NCI-H460 (cell line): ENCODE measurements around the gene FRMPD3. TPM values are rescaled to one million over a fixed set of nuclear protein-coding genes. Genes with fewer than 3 reads are reported as not detected.
"Not testable (repeated sequence)": the region's sequence is repeated elsewhere in the genome, so short reads cannot be mapped to it uniquely, and the experiment has no call there.

ENCODE experiments used
- DNase-seq: peaks from one replicate; pipeline ENCODE4 v3.0.0-alpha.2; 2016; ENCODE audit warnings: low read depth; ENCODE audit errors: extremely low read depth
- polyA plus RNA-seq: library from polyadenylated mRNA; depleted of rRNA; stranded (reverse); fragments of >200 nt; gene quantifications from 2 replicates; pipeline ENCODE4 v1.2.3, GENCODE V29; 2014; cell fraction: nucleus; rRNA removed
- total RNA-seq: library from RNA; depleted of rRNA; stranded (reverse); fragments of >200 nt; shearing (Covaris generic); gene quantifications from 2 replicates; pipeline ENCODE4 v1.2.3, GENCODE V29; 2014; rRNA removed

The FRMPD3 gene
- not detected in 2 replicates for total RNA-seq
- 0.10 and 0.30 TPM in 2 replicates for polyA plus RNA-seq

- no peak for DNase-seq
These were observed at the start of gene FRMPD3 for GRCh38 chrX:107448998-107449835. Gene FRMPD3 (plus strand): TSS chrX:107449652. CDS start chrX:107526589, 76,937 bp downstream.

DNA sequence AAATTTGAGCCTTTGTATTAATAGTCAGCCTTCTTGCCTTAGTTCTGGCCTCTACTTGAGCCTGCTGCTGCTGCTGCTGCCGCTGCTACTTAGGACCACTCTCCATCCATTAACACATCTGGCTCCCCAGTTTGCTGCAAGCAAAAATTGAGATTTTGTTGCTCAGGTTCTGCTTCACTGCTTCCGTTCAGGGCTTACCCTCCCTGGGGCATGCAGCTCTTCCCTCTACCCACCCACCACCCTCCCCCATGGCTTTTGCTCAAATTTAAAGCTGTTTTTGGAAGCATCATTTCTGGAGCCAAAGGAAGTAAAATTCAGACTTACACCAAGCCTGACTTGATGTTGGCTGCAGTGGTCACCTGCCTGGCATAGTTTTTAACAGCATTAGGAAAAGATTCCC, 28.9 kb upstream of the FRMPD3 start:
- no peak for DNase-seq

DNA sequence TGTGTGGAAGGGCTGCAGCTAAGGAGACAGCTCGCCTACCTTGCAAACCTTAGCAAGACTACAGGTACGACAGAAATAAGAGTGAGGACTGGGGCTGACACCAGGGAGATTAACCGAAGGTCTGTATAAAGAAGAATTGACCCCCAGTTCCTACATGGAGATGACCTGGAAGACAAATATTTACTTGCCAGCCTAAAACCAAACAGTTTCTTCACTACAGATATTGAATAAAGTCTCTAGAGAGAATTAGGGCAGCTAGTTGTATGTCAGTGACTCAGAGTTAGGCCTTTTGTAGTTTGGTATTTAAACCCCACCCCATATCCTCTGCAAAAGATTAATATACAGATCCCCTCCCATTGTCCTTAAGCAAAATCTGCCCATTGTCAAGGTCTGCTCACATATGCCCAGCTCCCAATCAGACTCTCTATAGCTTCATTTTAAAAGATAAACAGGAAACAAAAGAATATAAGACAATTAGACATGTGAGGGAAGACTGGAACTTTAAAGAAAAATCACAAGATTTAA, 28.1 kb upstream of the FRMPD3 start:
- no peak for DNase-seq

- peak; percentile 40 for DNase-seq
These were observed 20.4 kb upstream of the FRMPD3 start for GRCh38 chrX:107429090-107429489.

GRCh38 chrX:107440187-107440586, 9.3 kb upstream of the FRMPD3 start:
- no peak for DNase-seq

GRCh38 chrX:107440692-107441091, 8.8 kb upstream of the FRMPD3 start:
- no peak for DNase-seq

DNA sequence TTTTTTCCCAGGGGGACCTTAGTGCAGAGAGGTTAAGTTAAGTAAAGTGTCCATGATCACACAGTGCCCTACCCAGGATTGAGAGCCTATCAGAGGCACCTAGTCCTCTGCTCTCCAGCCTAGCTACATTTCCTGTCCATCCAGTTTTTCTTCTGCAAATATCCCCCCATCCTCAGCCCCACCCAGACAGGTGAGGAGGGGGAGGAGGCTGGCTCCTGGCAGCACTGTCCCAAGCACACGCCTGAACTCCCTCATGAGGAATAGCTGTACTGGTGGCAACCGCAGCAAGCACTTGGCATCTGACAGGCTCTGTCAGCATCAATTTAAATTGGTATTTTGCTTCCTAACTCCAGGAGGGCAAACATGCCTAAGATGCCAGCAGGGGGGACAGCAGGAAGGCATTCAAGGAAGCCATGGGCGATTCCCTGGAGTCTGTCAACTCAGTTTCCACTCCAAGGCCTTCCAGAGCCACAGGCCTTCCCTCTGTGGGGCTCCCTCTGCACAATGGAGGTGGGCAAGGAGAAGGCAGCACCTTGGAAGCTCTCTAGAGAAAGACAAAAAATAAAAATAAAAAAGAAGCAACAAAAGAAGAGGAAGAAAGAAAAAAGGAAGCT, 6.4 kb upstream of the FRMPD3 start:
- DNase-seq: no peak

DNA sequence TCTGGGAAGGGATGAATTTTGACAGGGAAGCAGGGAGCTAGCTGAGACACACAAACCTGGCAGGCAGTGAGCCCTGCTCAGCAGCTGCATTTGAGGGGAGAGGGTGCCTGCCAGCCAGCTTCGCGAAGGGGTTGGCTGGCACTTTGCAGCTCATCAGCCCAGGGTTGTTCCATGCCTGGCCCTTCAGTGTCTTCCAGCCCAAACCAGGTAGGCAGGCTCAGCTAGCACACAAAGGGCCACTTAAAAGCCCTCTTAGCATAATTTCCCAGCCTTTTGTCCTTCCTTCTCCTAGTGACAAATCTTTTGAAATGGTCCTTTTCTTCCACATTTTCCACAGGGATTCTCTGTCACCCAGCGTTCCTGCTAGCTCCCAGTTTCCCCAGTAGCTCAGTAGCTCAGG, 4.3 kb upstream of the FRMPD3 start:
- no peak for DNase-seq

- DNase-seq: no peak
These were observed 3.8 kb upstream of the FRMPD3 start for GRCh38 chrX:107445631-107446030.

DNA sequence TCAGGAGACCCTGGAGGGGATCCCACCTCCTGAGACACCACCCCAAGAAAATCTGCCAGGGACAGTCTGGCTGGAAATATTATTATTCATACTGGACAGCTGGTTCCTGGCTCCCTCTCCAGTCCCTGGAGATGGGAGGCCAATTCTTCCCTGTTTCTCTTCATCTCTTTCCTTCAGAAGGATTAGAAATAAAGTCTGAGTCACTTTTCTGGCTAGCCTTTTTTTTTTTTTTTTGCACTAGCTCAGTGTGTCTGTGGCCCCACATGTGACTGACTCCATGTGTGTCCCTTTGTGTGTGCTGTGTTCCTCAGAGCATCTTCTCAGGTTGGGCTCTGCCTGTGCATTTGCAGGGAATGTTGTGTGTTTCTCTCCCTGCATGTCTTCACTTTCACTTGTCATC, 1.8 kb upstream of the FRMPD3 start:
- no peak for DNase-seq

GRCh38 chrX:107448625-107448997, 841 bp upstream of the FRMPD3 start:
- DNase-seq: no peak

GRCh38 chrX:107450823-107451509, 1.5 kb downstream of the FRMPD3 start:
- DNase-seq: no peak

DNA sequence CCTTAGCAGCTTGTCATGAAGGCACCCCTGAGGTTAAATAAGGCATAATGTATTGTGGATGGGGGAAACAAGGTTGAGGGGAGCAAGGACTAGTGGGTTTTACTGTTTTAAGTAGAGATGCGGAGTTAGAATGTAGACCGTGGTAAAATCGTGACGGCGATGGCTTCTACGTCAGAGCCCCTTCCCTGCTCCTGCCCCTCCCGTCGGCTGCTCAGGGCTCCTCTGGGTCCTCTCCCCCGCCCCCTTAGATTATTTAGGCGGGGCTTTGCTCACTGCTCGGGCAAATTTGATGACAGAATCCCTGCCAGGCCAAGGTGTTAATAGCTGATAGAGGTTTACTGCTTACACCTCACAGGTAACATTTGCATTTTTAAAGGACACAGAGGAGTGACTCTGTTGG, 2.3 kb downstream of the FRMPD3 start:
- DNase-seq: no peak

GRCh38 chrX:107452581-107452980, 3.1 kb downstream of the FRMPD3 start:
- no peak for DNase-seq

DNA sequence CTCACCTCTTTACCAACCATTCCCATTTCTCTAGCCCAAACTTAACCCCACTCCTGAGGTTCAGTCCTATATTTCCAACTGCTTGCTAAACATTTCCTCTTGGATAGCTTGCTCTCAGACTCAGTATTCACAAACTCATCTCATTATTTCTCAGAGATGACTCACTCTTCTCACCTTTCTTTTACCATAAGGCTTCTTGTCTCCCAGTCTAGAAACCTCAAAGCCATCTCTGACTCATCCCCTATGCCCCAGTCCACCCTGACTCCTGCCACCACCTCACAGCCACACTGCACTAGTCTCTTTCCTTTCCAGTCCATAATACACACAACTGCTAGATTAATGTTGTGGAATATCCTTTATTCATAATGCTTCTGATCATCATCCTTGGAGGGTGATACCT, 4.8 kb downstream of the FRMPD3 start:
- DNase-seq: no peak

- DNase-seq: no peak
These were observed 7.8 kb downstream of the FRMPD3 start for GRCh38 chrX:107457289-107457688.

DNA sequence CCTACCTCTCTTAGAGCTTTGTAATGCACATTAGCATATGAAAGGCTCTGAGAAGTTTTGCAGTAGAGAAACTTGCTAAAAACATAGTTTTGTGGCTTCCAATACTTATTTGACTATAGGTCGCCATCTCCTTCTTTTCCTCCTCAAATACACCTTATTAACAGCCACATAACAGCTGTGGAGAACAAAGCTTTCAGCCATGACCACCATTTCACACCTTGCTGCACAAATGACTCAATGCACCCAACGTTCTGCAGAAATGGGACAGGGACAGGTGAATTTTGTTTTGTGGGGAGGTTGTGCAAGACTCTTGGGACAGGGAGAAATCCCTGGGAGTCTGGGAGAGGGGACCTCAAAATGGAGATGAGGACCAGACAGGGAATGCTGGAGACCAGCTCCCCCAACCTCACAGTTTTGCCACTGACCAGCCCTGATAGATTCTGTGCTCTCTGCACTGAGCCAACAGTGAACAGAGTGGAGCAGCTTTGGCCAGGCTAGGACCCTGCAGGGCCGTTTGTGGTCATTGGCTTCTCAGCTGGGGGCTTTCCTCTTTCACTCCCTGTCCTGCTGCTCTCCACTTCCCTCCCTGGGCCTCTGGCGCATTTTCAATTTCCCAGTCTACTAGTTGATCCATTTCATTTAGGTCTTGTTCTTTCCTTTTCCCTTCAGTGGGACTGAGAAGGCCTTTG, 16.6 kb downstream of the FRMPD3 start:
- DNase-seq: no peak

- no peak for DNase-seq
These were observed 17.8 kb downstream of the FRMPD3 start for GRCh38 chrX:107467271-107467670.

DNA sequence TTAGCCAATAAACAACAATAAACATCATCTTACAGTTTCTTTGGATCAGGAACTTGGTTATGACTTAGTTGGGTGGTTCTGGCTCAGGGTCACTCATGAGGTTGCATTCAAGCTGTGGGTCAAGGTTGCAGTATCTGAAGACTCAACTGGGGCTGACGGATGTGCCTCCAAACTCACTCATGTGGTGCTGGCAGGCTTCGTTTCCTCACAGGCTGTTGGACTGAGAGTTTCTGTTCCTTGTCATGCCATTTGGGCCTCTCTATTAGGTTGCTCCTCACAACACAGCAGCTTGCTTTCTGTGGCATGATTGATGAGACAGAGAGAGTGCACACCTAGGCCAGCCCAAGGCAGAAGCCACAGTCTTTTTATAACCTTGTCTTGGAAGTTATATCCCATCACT, 20.7 kb downstream of the FRMPD3 start:
- DNase-seq: no peak

DNA sequence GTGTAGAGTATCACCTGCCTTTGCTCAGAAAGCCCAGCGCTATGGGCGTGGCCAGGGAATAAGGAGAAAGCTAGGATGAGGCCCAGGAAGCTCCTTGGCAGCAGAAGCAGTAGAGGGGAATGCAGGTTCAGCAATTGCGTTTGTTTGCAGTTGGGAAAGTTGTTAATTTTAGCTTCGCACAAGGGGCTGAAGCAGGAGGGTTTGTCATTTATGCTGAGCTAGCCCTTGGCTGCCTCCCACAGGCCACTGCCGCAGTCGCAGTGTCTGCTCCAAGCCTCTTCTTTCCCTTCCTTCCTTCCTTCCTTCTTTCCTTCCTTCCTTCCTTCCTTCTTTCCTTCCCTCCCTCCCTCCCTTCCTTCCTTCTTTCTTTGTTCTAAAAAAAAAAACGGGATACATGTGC, 21.5 kb downstream of the FRMPD3 start:
- no peak for DNase-seq

GRCh38 chrX:107471420-107471819, 22.0 kb downstream of the FRMPD3 start:
- DNase-seq: not testable (repeated sequence)
